Endometrial microvascular endothelial cells (primary cell): ENCODE measurements around the gene TOLLIP. TPM values are rescaled to one million over a fixed set of nuclear protein-coding genes. Genes with fewer than 3 reads are reported as not detected.

Experiments used
- in situ Hi-C: cut with HindIII; loops from 2 replicates; pipeline ENCODE4 v1.10.0; 2017; ENCODE audit warnings: low sequenced_read_pairs, low pct_unique_long_range_greater_than_20kb; ENCODE audit errors: inconsistent ontology term
- total RNA-seq: library from RNA; depleted of rRNA; stranded (reverse); fragments of >200 nt; gene quantifications from one replicate; pipeline ENCODE4 v1.2.3, GENCODE V29; 2015; ENCODE audit errors: inconsistent ontology term

Gene TOLLIP
- total RNA-seq, 1 donor from 2014 or later, result 36.8 TPM

GRCh38 chr11:1327064-1327460, 17.6 kb upstream of the TOLLIP start:
- in situ Hi-C loops, result no loop called here

DNA sequence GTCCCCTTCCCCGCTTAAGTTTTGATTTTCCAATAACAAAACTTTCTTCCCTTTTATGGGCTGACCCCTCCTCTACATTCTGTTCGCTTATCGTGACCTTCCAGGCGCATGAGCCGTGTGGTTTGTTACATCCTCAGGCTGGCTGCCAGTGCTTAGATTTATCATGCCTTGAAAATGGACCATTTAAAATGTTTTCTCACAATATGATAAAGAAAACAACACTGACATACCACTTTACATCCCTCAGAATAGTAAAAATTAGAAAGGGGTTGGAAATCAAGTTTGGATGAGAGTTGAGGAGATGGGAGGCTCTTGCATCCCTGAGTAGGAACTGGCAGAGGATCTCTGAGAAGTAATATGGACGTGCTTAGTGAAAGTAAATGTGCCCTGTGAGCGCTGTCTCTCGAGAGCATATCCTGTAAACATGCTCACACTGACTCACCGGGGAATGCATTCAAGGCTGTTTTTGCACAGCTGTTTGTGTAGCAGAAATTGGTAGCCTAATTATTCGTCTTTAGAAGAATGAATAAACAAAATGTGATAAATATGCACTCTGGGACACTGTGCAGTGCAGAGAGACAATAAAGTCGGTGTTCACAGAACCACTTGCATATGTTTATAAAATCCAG, 17.1 kb upstream of the TOLLIP start:
- in situ Hi-C loops, result no loop called here

GRCh38 chr11:1323774-1324173, 14.3 kb upstream of the TOLLIP start:
- in situ Hi-C loops, result no loop called here

- in situ Hi-C loops, result no loop called here
Measured at GRCh38 chr11:1317993-1318392, 8.6 kb upstream of the TOLLIP start.

- in situ Hi-C loops, result no loop called here
Measured at GRCh38 chr11:1317432-1317831, 8.0 kb upstream of the TOLLIP start.

DNA sequence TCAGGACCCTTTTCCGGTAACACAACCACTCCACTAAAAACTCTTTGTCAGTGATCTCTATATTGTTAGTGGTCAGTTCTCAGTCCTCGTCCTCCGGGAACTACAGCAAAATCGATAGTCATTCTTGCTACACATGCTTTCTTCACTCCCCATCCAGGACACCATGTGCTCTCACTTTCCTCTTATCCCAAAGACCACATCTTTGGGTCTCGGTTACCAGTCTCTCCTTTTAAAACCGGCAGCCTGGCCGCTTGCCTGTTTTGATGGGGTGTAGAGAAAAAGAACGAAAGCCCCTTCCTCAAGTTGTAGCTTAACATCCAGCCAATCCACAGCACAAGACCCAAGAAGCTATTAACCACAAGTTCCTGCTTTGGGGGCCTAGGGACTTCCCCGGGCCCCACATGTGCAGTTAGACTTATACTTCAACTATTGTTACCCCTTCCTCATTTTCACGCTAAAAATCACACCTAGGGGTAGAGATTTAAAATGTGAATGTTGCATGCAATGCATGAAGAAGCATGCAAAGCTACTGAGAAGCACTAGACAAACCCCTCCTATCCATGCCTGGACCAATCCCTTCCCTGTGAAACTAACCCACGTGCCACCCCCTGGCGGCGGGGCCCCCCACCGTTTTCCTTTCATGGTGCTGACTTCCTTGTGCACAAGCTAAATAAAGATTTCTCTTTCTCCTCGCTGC, 1.5 kb upstream of the TOLLIP start:
- in situ Hi-C loops, result no loop called here

- in situ Hi-C loops, result no loop called here
Measured at GRCh38 chr11:1310318-1310687, 871 bp upstream of the TOLLIP start.

DNA sequence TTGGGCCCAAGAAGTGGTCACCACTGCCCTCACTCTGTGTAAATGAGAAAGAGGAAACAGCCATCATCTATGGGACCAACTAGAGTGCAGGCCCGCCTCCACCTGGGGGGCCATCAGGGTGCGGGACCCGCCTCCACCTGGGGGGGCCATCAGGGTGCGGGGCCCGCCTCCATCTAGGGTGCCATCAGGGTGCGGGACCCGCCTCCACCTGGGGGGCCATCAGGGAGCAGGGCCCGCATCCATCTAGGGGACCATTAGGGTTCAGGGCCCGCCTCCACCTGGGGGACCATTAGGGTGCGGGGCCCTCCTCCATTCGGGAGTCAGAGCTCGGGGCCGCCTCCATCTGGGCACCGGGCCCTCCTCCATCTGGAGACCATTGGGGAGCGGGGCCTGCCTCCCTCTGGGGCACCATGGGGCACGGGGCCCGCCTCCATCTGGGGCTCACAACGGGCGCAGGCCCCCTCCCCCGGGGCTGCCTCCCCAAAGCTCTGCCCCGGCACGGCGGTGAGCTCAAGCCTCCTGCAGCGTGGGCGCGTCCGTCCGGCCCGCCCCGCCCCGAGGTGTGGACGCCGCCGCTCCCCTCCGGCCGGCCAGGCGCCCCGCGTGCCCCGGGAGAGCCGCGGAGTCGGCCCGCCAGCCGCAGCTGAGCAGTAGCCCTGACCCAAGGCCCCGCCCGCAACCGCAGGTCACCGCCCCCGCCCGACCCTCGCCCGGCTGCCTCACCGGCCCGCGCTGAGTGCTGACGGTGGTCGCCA, 512 bp downstream of the TOLLIP start:
- in situ Hi-C loops, result no loop called here

DNA sequence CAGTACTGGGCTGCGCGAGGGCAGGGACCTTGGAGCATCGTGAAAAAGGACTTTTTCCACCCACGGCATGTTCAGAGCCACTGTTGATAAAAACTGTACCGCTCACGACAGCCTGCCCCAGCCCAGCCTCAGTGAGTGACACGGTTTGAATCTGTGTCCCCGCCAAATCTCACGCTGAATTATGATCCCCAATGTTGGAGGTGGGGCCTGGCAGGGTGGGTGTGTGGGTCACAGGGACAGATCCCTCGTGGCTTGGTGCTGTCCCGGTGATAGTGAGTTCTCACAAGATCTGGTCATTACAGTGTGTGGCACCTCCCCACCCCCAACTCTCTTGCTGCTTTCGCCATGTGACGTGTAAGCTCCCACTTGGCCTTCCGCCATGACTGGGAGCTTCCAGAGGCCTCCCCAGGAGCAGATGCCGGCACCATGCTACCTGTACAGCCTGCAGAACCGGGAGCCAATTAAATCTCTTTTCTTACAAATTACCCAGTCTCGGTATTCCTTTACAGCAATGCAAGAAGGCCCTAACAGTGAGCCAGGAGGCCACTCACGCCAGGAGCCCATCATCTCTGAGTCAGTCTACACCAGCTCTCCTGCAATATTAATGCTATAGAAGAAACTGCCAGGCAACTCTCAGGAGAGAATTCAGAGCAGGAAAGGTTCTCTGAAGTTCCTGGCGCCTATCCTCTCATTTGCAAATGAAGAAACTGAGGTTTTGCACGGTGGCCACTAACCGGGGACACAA, 1.3 kb downstream of the TOLLIP start:
- in situ Hi-C loops, result no loop called here

- in situ Hi-C loops, result no loop called here
Measured at GRCh38 chr11:1307163-1307870, 2.1 kb downstream of the TOLLIP start.

DNA sequence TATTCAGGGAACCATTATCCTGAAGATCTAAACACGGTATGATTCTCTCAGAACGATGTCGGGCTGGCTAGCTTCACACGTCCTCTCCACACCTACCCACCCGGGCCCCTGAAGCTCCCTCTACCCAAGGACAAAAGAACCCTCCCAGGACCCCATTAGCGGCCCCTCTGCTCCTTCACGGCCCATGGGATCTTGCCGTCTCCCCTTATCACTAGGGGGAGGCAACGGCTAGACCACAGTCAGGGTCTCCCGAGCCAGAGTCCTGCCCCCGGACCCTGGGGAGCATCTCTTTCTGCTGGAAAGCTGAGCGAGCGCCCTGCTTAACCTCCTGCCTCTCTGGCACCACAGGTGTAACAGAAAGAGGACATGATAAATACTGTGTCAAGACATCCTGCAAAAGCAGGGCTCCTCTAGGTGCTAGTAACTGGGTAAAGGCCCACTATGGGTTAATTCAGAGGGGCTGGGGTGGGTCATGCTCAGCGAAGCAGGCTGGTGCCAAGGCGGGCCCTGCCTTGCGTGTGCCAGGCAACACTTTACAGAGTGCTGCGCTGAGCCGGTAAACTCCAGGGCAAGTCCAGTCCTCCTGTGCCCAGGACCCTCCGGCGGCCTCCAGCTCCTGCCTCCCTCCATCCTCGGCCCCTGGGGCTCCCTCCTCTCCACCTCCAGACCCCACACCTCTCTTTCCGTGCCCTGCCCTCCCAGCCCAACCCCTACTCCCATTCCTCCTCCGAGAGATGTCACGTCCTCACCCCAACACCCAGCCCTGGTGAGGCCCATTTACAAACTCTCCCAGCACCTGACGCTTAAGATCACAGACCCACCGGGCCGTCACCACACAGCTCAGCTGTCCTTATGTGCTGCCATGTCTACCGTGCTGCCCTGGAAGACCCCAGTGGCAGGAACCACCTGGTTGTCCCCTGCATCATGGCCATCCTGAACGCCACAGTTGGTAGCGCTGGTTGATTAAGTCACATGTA, 3.0 kb downstream of the TOLLIP start:
- in situ Hi-C loops, result no loop called here

GRCh38 chr11:1305501-1306056, 3.9 kb downstream of the TOLLIP start:
- in situ Hi-C loops, result no loop called here

DNA sequence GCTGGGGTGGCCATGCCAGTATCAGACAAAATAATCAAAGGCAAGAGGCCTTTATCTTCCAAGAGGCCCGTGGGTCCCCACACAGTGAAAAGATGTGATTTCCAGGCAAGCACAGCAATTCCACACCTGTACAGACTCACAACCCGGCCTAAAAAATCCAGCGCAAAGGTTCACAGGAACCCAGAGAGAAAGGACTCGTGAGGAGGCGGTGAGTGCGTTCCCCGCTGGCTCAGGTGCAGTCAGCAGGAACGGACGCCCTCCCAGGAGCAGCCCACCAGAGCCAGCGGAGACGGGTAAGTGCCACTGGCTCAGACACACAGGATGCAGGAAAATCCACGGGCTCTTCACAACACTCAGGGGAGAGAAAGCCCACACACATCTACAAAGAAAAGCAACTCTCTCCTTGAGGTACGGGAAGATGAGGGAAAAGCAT, 4.4 kb downstream of the TOLLIP start:
- in situ Hi-C loops, result no loop called here

DNA sequence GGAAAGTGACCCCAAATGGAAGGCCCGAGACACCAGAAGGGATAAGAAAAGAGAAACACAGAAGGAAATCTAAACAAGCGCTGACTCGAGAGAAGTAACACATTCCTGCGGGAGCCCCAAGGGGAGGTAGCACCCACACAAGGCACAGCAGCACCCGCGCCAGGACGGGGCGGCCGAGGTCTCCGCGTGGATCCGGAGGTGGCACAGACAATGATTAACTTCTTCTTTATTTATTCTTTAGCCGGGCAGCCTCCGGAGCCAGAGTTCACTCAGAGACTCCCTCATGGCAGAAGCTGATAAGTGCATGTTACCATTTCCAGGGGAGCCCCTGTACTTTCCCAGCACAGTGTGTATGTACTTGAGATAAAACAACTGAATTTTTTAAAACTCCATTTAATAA, 5.1 kb downstream of the TOLLIP start:
- in situ Hi-C loops, result no loop called here

DNA sequence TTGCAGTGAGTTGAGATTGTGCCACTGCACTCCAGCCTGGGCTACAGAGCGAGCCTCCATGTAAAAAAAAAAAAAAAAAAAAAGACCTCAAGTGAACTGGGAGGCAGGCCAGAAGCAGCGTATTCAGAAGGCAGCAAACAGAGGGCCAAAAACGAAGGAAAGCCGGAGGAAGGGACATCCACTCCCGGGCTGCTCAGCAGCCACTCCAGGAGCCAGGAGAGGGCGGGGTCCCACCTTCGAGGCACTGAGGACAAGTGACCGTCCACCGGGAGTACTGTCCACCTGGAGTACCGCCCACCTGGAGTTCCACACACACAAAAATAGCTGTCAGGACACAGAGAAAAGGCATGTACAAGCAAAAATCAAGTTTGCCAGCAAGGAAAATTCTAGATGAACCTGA, 5.5 kb downstream of the TOLLIP start:
- in situ Hi-C loops, result no loop called here

- in situ Hi-C loops, result no loop called here
Measured at GRCh38 chr11:1303126-1303821, 6.2 kb downstream of the TOLLIP start.
